Activated CD4-positive, alpha-beta memory T cell treated with anti-CD3 and anti-CD28 coated beads, Interleukin-2, amount 10 ng/mL, durations not matched to agents 7 days and 5 days (primary cell): Measurements from ENCODE around the gene MED31. TPM values are rescaled to one million over a fixed set of nuclear protein-coding genes. Genes with fewer than 3 reads are reported as not detected.
A peak's percentile ranks its signal among the peaks of the same experiment; 100 is the strongest.

Experiments
- CTCF ChIA-PET: fragments of 350-600 bp; sonication (Branson Sonifier 250); formaldehyde crosslinking; loops from one replicate; lab custom pipeline; 2021; ENCODE audit warnings: antibody characterized with exemption, inconsistent platforms; lab: Charles Lee
- POLR2A ChIA-PET: fragments of 350-600 bp; sonication (Branson Sonifier 250); formaldehyde crosslinking; loops from one replicate; lab custom pipeline; 2021; ENCODE audit warnings: antibody characterized with exemption; lab: Charles Lee
- DNase-seq: peaks from one replicate; pipeline ENCODE4 v3.0.0-alpha.2; 2020
- H3K27ac Mint-ChIP-seq: one replicate; pipeline ENCODE4 v1.8.0; 2021; ENCODE audit warnings: mild to moderate bottlenecking, mixed read lengths
- H3K27me3 Mint-ChIP-seq: one replicate; pipeline ENCODE4 v1.8.0; 2021; ENCODE audit warnings: mixed read lengths
- H3K36me3 Mint-ChIP-seq: one replicate; pipeline ENCODE4 v1.8.0; 2021; ENCODE audit warnings: low read depth, mixed read lengths
- H3K4me1 Mint-ChIP-seq: one replicate; pipeline ENCODE4 v1.8.0; 2021; ENCODE audit warnings: mixed read lengths
- H3K4me3 Mint-ChIP-seq: one replicate; pipeline ENCODE4 v1.8.0; 2021; ENCODE audit warnings: mild to moderate bottlenecking, mixed read lengths
- H3K9me3 Mint-ChIP-seq: one replicate; pipeline ENCODE4 v1.8.0; 2021; ENCODE audit warnings: mixed read lengths
- total RNA-seq, 2 experiments: library from RNA; stranded (reverse); gene quantifications; one replicate each; pipeline ENCODE4 v1.2.3, GENCODE V29; 2021

The MED31 gene
- total RNA-seq, 2 experiments from 2014 or later = 26.0 to 26.3 TPM

- H3K4me3 Mint-ChIP-seq = no peak overlapping the region
- H3K9me3 Mint-ChIP-seq = no peaks in the 10 kb centered on the region
- H3K4me1 Mint-ChIP-seq = no peaks in the 10 kb centered on the region
- peaks cover 34% of the 10 kb centered on the region for H3K27me3 Mint-ChIP-seq
- no peak overlapping the region for H3K27ac Mint-ChIP-seq
- CTCF ChIA-PET = no interaction called here
- no peaks in the 10 kb centered on the region for H3K36me3 Mint-ChIP-seq
- no peak for DNase-seq
- POLR2A ChIA-PET = no interaction called here
Measured at GRCh38 chr17:6684881-6685767, 33.7 kb upstream of the MED31 start.

- H3K9me3 Mint-ChIP-seq = no peaks in the 10 kb centered on the region
- H3K4me1 Mint-ChIP-seq = no peaks in the 10 kb centered on the region
- no peak overlapping the region for H3K27ac Mint-ChIP-seq
- H3K36me3 Mint-ChIP-seq = no peaks in the 10 kb centered on the region
- no peak for DNase-seq
- ChIA-PET CTCF (no interaction called here), POLR2A (no interaction called here)
- no peak overlapping the region for H3K4me3 Mint-ChIP-seq
- peaks cover 30% of the 10 kb centered on the region for H3K27me3 Mint-ChIP-seq
Measured at GRCh38 chr17:6684460-6684783, 33.0 kb upstream of the MED31 start.

GRCh38 chr17:6683730-6684459 is 32.5 kb upstream of the MED31 start:
- Mint-ChIP-seq H3K9me3 (no peaks in the 10 kb centered on the region), H3K27me3 (peaks cover 32% of the 10 kb centered on the region), H3K27ac (no peak overlapping the region), H3K4me3 (no peak overlapping the region), H3K36me3 (no peaks in the 10 kb centered on the region), H3K4me1 (no peaks in the 10 kb centered on the region)
- no peak for DNase-seq
- CTCF ChIA-PET = no interaction called here
- POLR2A ChIA-PET = no interaction called here

GRCh38 chr17:6683081-6683684 is 31.8 kb upstream of the MED31 start:
- Mint-ChIP-seq H3K27ac (no peak overlapping the region), H3K4me1 (no peaks in the 10 kb centered on the region), H3K27me3 (peaks cover 39% of the 10 kb centered on the region), H3K36me3 (no peaks in the 10 kb centered on the region), H3K4me3 (no peak overlapping the region), H3K9me3 (no peaks in the 10 kb centered on the region)
- ChIA-PET CTCF (no interaction called here), POLR2A (no interaction called here)
- no peak for DNase-seq

GRCh38 chr17:6682339-6682738 is 30.9 kb upstream of the MED31 start:
- Mint-ChIP-seq H3K4me1 (peaks cover 4% of the 10 kb centered on the region), H3K4me3 (no peak overlapping the region), H3K9me3 (no peaks in the 10 kb centered on the region), H3K36me3 (no peaks in the 10 kb centered on the region), H3K27ac (no peak overlapping the region), H3K27me3 (peaks cover 40% of the 10 kb centered on the region)
- POLR2A ChIA-PET = no interaction called here
- CTCF ChIA-PET = no interaction called here
- no peak for DNase-seq

GRCh38 chr17:6681671-6682070 is 30.3 kb upstream of the MED31 start:
- H3K4me1 Mint-ChIP-seq = peaks cover 7% of the 10 kb centered on the region
- peaks cover 36% of the 10 kb centered on the region for H3K27me3 Mint-ChIP-seq
- DNase-seq = no peak
- no peaks in the 10 kb centered on the region for H3K36me3 Mint-ChIP-seq
- H3K9me3 Mint-ChIP-seq = no peaks in the 10 kb centered on the region
- no peak overlapping the region for H3K27ac Mint-ChIP-seq
- no peak overlapping the region for H3K4me3 Mint-ChIP-seq
- ChIA-PET CTCF (no interaction called here), POLR2A (no interaction called here)

GRCh38 chr17:6681176-6681575 is 29.8 kb upstream of the MED31 start:
- Mint-ChIP-seq H3K27ac (no peak overlapping the region), H3K4me3 (no peak overlapping the region), H3K36me3 (no peaks in the 10 kb centered on the region), H3K27me3 (peaks cover 36% of the 10 kb centered on the region), H3K4me1 (peaks cover 7% of the 10 kb centered on the region), H3K9me3 (no peaks in the 10 kb centered on the region)
- no peak for DNase-seq
- ChIA-PET POLR2A (no interaction called here), CTCF (no interaction called here)

GRCh38 chr17:6679241-6679640 is 27.8 kb upstream of the MED31 start:
- Mint-ChIP-seq H3K27me3 (peaks cover 34% of the 10 kb centered on the region), H3K27ac (no peak overlapping the region), H3K4me3 (no peak overlapping the region), H3K36me3 (no peaks in the 10 kb centered on the region), H3K4me1 (peaks cover 7% of the 10 kb centered on the region), H3K9me3 (no peaks in the 10 kb centered on the region)
- ChIA-PET CTCF (no interaction called here), POLR2A (no interaction called here)
- DNase-seq = no peak

- POLR2A ChIA-PET = interaction anchor here (0.6 kb wide), 1 partner anchor 36 kb away, joined by 3 read pairs; no protein-coding TSS in a partner anchor
- CTCF ChIA-PET = interaction anchor here (2.1 kb wide), 1 partner anchor 11 kb away, joined by 6 read pairs; no protein-coding TSS in a partner anchor
Measured at GRCh38 chr17:6677946-6678345, 26.5 kb upstream of the MED31 start.

GRCh38 chr17:6677158-6677831 is 25.9 kb upstream of the MED31 start:
- Mint-ChIP-seq H3K4me3 (no peak overlapping the region), H3K9me3 (no peaks in the 10 kb centered on the region), H3K27me3 (peaks cover 31% of the 10 kb centered on the region), H3K36me3 (no peaks in the 10 kb centered on the region), H3K27ac (no peak overlapping the region), H3K4me1 (peaks cover 7% of the 10 kb centered on the region)
- DNase-seq = peak; percentile 40
- ChIA-PET POLR2A (interaction anchor here (0.6 kb wide), 1 partner anchor 35 kb away, joined by 3 read pairs; no protein-coding TSS in a partner anchor), CTCF (interaction anchor here (2.1 kb wide), 1 partner anchor 10 kb away, joined by 6 read pairs; no protein-coding TSS in a partner anchor)

More at GRCh38 chr17:6677946-6678345, 26.5 kb upstream of the MED31 start:
- no peak overlapping the region for H3K27ac Mint-ChIP-seq
- H3K4me3 Mint-ChIP-seq = no peak overlapping the region
- no peaks in the 10 kb centered on the region for H3K9me3 Mint-ChIP-seq
- H3K4me1 Mint-ChIP-seq = peaks cover 7% of the 10 kb centered on the region
- peaks cover 34% of the 10 kb centered on the region for H3K27me3 Mint-ChIP-seq
- H3K36me3 Mint-ChIP-seq = no peaks in the 10 kb centered on the region
- DNase-seq = no peak

GRCh38 chr17:6676802-6677157 is 25.4 kb upstream of the MED31 start:
- Mint-ChIP-seq H3K4me1 (peaks cover 7% of the 10 kb centered on the region), H3K27me3 (peaks cover 26% of the 10 kb centered on the region), H3K4me3 (no peak overlapping the region), H3K9me3 (no peaks in the 10 kb centered on the region), H3K27ac (no peak overlapping the region), H3K36me3 (no peaks in the 10 kb centered on the region)
- DNase-seq = no peak
- ChIA-PET CTCF (interaction anchor here (2.1 kb wide), 1 partner anchor 10 kb away, joined by 6 read pairs; no protein-coding TSS in a partner anchor), POLR2A (no interaction called here)

- POLR2A ChIA-PET = interaction anchor here (0.6 kb wide), 1 partner anchor 200 kb away, joined by 3 read pairs; no protein-coding TSS in a partner anchor
- H3K4me3 Mint-ChIP-seq = no peak overlapping the region
- CTCF ChIA-PET = no interaction called here
- peaks cover 7% of the 10 kb centered on the region for H3K4me1 Mint-ChIP-seq
- H3K27ac Mint-ChIP-seq = no peak overlapping the region
- no peaks in the 10 kb centered on the region for H3K9me3 Mint-ChIP-seq
- DNase-seq = no peak
- peaks cover 19% of the 10 kb centered on the region for H3K27me3 Mint-ChIP-seq
- no peaks in the 10 kb centered on the region for H3K36me3 Mint-ChIP-seq
Measured at GRCh38 chr17:6675201-6675825, 23.9 kb upstream of the MED31 start.
